PC-3 (cell line): ENCODE data around the gene SYK.

Experiments
- EZH2 ChIP-seq: fragments of 300-600 bp; sonication (generic); IDR thresholded peaks from one replicate; pipeline ENCODE4 v1.6.1; 2017; ENCODE audit warnings: antibody characterized with exemption, mild to moderate bottlenecking, low read length; ENCODE audit not compliant: unreplicated experiment
- TF ChIP-seq, protein P1 (sequence below): fragments of 300-600 bp; sonication (generic); conservative IDR thresholded peaks from 2 replicates; pipeline ENCODE4 v1.5.1; 2017; ENCODE audit warnings: antibody characterized with exemption, low read depth, mild to moderate bottlenecking, low read length

DNA sequence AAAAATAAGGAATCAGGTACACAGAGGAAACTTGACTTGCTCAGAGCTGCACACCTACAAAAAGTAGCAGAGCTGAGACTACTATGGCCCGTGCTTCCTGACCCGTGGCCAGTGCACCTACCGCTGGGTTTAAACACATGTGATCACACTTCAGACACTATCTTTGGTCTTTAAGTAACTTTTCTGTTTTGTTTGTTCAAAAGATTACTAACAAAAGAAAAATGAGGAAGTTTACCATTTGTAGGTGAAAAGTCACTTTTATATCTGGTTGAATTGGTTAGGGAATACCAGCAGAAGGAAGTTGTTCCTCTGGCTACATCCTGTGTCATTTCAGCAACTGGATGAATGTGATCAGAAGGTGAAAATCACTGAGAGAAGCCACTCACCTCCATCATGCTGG is 6.5 kb upstream of the SYK start:
- TF ChIP-seq, protein P1, sequence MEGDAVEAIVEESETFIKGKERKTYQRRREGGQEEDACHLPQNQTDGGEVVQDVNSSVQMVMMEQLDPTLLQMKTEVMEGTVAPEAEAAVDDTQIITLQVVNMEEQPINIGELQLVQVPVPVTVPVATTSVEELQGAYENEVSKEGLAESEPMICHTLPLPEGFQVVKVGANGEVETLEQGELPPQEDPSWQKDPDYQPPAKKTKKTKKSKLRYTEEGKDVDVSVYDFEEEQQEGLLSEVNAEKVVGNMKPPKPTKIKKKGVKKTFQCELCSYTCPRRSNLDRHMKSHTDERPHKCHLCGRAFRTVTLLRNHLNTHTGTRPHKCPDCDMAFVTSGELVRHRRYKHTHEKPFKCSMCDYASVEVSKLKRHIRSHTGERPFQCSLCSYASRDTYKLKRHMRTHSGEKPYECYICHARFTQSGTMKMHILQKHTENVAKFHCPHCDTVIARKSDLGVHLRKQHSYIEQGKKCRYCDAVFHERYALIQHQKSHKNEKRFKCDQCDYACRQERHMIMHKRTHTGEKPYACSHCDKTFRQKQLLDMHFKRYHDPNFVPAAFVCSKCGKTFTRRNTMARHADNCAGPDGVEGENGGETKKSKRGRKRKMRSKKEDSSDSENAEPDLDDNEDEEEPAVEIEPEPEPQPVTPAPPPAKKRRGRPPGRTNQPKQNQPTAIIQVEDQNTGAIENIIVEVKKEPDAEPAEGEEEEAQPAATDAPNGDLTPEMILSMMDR: no peak
- TF ChIP-seq EZH2: no peak
